Mesendoderm (in vitro differentiated cells): ENCODE data around the gene TALDO1.

Source experiments
- DNase-seq: peaks from one replicate; pipeline ENCODE4 v3.0.0; 2013
- H2AK5ac ChIP-seq: 2 replicates; pipeline ENCODE4 v1.6.1; 2013; ENCODE audit warnings: low read length, inconsistent platforms
- H2BK120ac ChIP-seq: 2 replicates; pipeline ENCODE4 v1.6.1; 2013; ENCODE audit warnings: low read depth, mild to moderate bottlenecking, low read length, moderate library complexity, mixed read lengths
- H2BK15ac ChIP-seq: replicated peaks from 2 replicates; pipeline ENCODE4 v1.6.1; 2013; ENCODE audit warnings: low read depth, mild to moderate bottlenecking, moderate library complexity
- H2BK5ac ChIP-seq: 2 replicates; pipeline ENCODE4 v1.6.1; 2013; ENCODE audit warnings: low read length, inconsistent platforms
- H3K18ac ChIP-seq: 2 replicates; pipeline ENCODE4 v1.6.1; 2013; ENCODE audit warnings: mild to moderate bottlenecking, low read length, mixed read lengths
- H3K23ac ChIP-seq: one replicate; pipeline ENCODE4 v1.6.1; 2013; ENCODE audit warnings: low read length
- H3K27ac ChIP-seq: 2 replicates; pipeline ENCODE4 v1.5.1; 2013; ENCODE audit warnings: low read depth, mild to moderate bottlenecking, inconsistent platforms, low read length, moderate library complexity
- H3K27me3 ChIP-seq: 2 replicates; pipeline ENCODE4 v1.6.1; 2013; ENCODE audit warnings: low read length, control low read depth, mild to moderate bottlenecking, inconsistent platforms; ENCODE audit not compliant: insufficient read depth, poor library complexity
- H3K36me3 ChIP-seq: 2 replicates; pipeline ENCODE4 v1.6.1; 2013; ENCODE audit warnings: low read length, inconsistent platforms; ENCODE audit not compliant: control insufficient read depth, insufficient read depth
- H3K4ac ChIP-seq: one replicate; pipeline ENCODE4 v1.6.1; 2013; ENCODE audit warnings: low read depth, mild to moderate bottlenecking, low read length, moderate library complexity
- H3K4me1 ChIP-seq: 2 replicates; pipeline ENCODE4 v1.6.1; 2013; ENCODE audit warnings: low read depth, low read length, inconsistent platforms; ENCODE audit not compliant: control insufficient read depth
- H3K4me2 ChIP-seq: 2 replicates; pipeline ENCODE4 v1.6.1; 2013; ENCODE audit warnings: low read length
- H3K4me3 ChIP-seq: 2 replicates; pipeline ENCODE4 v1.5.1; 2013; ENCODE audit warnings: mild to moderate bottlenecking, low read length
- H3K56ac ChIP-seq: one replicate; pipeline ENCODE4 v1.6.1; 2013; ENCODE audit warnings: low read length
- H3K79me1 ChIP-seq: 2 replicates; pipeline ENCODE4 v1.6.1; 2013; ENCODE audit warnings: low read length, inconsistent platforms
- H3K79me2 ChIP-seq: 2 replicates; pipeline ENCODE4 v1.6.1; 2013; ENCODE audit warnings: mild to moderate bottlenecking, low read length; ENCODE audit not compliant: control insufficient read depth, insufficient read depth
- H3K9ac ChIP-seq: 2 replicates; pipeline ENCODE4 v1.6.1; 2013; ENCODE audit warnings: low read length, inconsistent platforms
- H4K5ac ChIP-seq: one replicate; pipeline ENCODE4 v1.6.1; 2013; ENCODE audit warnings: low read length
- H4K8ac ChIP-seq: one replicate; pipeline ENCODE4 v1.6.1; 2013; ENCODE audit warnings: low read depth, mild to moderate bottlenecking, control low read depth, low read length, moderate library complexity
- WGBS: extraction: QIAGEN DNeasy Blood & Tissue Kit; methylation state at CpG from one replicate; pipeline ENCODE4 v1.1.7; 2013; ENCODE audit warnings: low lambda C conversion rate, missing lambda C conversion rate; ENCODE audit not compliant: insufficient coverage; ENCODE audit errors: extremely low coverage; 5-methylcytosine and 5-hydroxymethylcytosine counted together

The TALDO1 gene

GRCh38 chr11:749731-750130, 2.5 kb downstream of the TALDO1 start:
- H4K8ac ChIP-seq = no peak overlapping the region
- H3K27me3 ChIP-seq = no peaks in the 10 kb centered on the region
- no peak overlapping the region for H3K4me3 ChIP-seq
- no peak overlapping the region for H3K18ac ChIP-seq
- H3K4me1 ChIP-seq = peaks cover 3% of the 10 kb centered on the region
- no CpG with 5 or more reads among the region's 2 CpGs for WGBS
- H3K27ac ChIP-seq = no peak overlapping the region
- peaks cover 32% of the 10 kb centered on the region for H3K79me2 ChIP-seq
- no peak overlapping the region for H2BK5ac ChIP-seq
- no peaks in the 10 kb centered on the region for H3K36me3 ChIP-seq
- no peak overlapping the region for H3K4ac ChIP-seq
- no peak overlapping the region for H2BK15ac ChIP-seq
- H3K23ac ChIP-seq = no peak overlapping the region
- no peak overlapping the region for H3K4me2 ChIP-seq
- DNase-seq = no peak
- H3K79me1 ChIP-seq = peaks cover 9% of the 10 kb centered on the region
- H2AK5ac ChIP-seq = no peak overlapping the region
- no peak overlapping the region for H2BK120ac ChIP-seq
- no peak overlapping the region for H3K56ac ChIP-seq
- no peak overlapping the region for H3K9ac ChIP-seq
- no peak overlapping the region for H4K5ac ChIP-seq

- Histone ChIP-seq H4K8ac (no peak overlapping the region), H2BK5ac (no peak overlapping the region), H3K79me1 (peaks cover 8% of the 10 kb centered on the region), H3K27me3 (no peaks in the 10 kb centered on the region), H3K4me3 (no peak overlapping the region), H3K4ac (no peak overlapping the region), H4K5ac (no peak overlapping the region), H2AK5ac (no peak overlapping the region), H3K79me2 (peaks cover 3% of the 10 kb centered on the region), H3K36me3 (peaks cover 14% of the 10 kb centered on the region), H3K23ac (no peak overlapping the region), H2BK15ac (no peak overlapping the region), H3K18ac (no peak overlapping the region), H3K4me2 (no peak overlapping the region), H3K4me1 (peaks cover 3% of the 10 kb centered on the region), H3K27ac (no peak overlapping the region), H3K56ac (no peak overlapping the region), H3K9ac (no peak overlapping the region), H2BK120ac (no peak overlapping the region)
- no peak for DNase-seq
Observed at GRCh38 chr11:760236-760635, 13.0 kb downstream of the TALDO1 start.

- Histone ChIP-seq H3K4ac (no peak overlapping the region), H3K36me3 (peaks cover 18% of the 10 kb centered on the region)
- WGBS = no CpG with 5 or more reads among the region's 8 CpGs
Observed at GRCh38 chr11:761526-762108, 14.4 kb downstream of the TALDO1 start.

GRCh38 chr11:762421-763072, 15.3 kb downstream of the TALDO1 start:
- no peak overlapping the region for H3K4me2 ChIP-seq
- H3K9ac ChIP-seq = no peak overlapping the region
- DNase-seq = peak; percentile 48
- H2BK15ac ChIP-seq = no peak overlapping the region
- WGBS = no CpG with 5 or more reads among the region's 10 CpGs
- peaks cover 3% of the 10 kb centered on the region for H3K4me1 ChIP-seq
- H2AK5ac ChIP-seq = no peak overlapping the region
- no peak overlapping the region for H3K27ac ChIP-seq
- no peak overlapping the region for H4K5ac ChIP-seq
- H3K4ac ChIP-seq = no peak overlapping the region
- H4K8ac ChIP-seq = no peak overlapping the region
- H3K23ac ChIP-seq = no peak overlapping the region
- no peaks in the 10 kb centered on the region for H3K79me2 ChIP-seq
- H3K18ac ChIP-seq = no peak overlapping the region
- H3K4me3 ChIP-seq = no peak overlapping the region
- H3K27me3 ChIP-seq = no peaks in the 10 kb centered on the region
- no peak overlapping the region for H3K56ac ChIP-seq
- H2BK5ac ChIP-seq = no peak overlapping the region
- H2BK120ac ChIP-seq = no peak overlapping the region
- peaks cover 18% of the 10 kb centered on the region for H3K36me3 ChIP-seq
- no peaks in the 10 kb centered on the region for H3K79me1 ChIP-seq

More at GRCh38 chr11:761526-762108, 14.4 kb downstream of the TALDO1 start:
- H3K27ac ChIP-seq = no peak overlapping the region
- no peak overlapping the region for H2BK5ac ChIP-seq
- H3K9ac ChIP-seq = no peak overlapping the region
- H3K18ac ChIP-seq = no peak overlapping the region
- H3K27me3 ChIP-seq = no peaks in the 10 kb centered on the region
- H3K4me2 ChIP-seq = no peak overlapping the region
- H3K4me3 ChIP-seq = no peak overlapping the region
- peaks cover 5% of the 10 kb centered on the region for H3K79me1 ChIP-seq
- H4K8ac ChIP-seq = no peak overlapping the region
- peaks cover 3% of the 10 kb centered on the region for H3K4me1 ChIP-seq
- no peak overlapping the region for H3K23ac ChIP-seq
- no peak overlapping the region for H2AK5ac ChIP-seq
- H2BK15ac ChIP-seq = no peak overlapping the region
- no peak overlapping the region for H4K5ac ChIP-seq
- H3K56ac ChIP-seq = no peak overlapping the region
- no peak for DNase-seq
- H3K79me2 ChIP-seq = no peaks in the 10 kb centered on the region
- H2BK120ac ChIP-seq = no peak overlapping the region

DNA sequence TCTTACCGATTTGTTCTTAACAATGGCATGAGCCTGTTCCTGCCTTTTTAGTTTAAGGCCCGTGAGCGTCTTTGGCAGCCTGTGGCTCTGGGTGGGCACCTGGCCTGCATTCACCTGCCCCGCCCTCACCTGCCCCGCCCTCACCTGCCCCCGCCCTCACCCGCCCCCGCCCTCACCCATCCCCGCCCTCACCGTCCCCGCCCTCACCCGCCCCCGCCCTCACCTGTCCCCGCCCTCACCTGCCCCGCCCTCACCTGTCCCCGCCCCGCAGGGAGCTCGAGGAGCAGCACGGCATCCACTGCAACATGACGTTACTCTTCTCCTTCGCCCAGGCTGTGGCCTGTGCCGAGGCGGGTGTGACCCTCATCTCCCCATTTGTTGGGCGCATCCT, 15.8 kb downstream of the TALDO1 start:
- no peak overlapping the region for H3K4ac ChIP-seq
- H3K27ac ChIP-seq = no peak overlapping the region
- H4K5ac ChIP-seq = no peak overlapping the region
- H2BK120ac ChIP-seq = no peak overlapping the region
- H4K8ac ChIP-seq = no peak overlapping the region
- DNase-seq = peak; percentile 55
- no peak overlapping the region for H2AK5ac ChIP-seq
- no CpG with 5 or more reads among the region's 24 CpGs for WGBS
- no peak overlapping the region for H2BK15ac ChIP-seq
- no peaks in the 10 kb centered on the region for H3K27me3 ChIP-seq
- H3K23ac ChIP-seq = no peak overlapping the region
- peaks cover 18% of the 10 kb centered on the region for H3K36me3 ChIP-seq
- no peak overlapping the region for H3K56ac ChIP-seq
- no peak overlapping the region for H3K4me3 ChIP-seq
- H2BK5ac ChIP-seq = no peak overlapping the region
- peaks cover 3% of the 10 kb centered on the region for H3K4me1 ChIP-seq
- H3K79me1 ChIP-seq = no peaks in the 10 kb centered on the region
- no peak overlapping the region for H3K4me2 ChIP-seq
- no peaks in the 10 kb centered on the region for H3K79me2 ChIP-seq
- H3K18ac ChIP-seq = no peak overlapping the region
- H3K9ac ChIP-seq = no peak overlapping the region
